KOPT-K1 (cell line): ENCODE measurements around the gene PHLPP1.
"Not testable (repeated sequence)": the region's sequence is repeated elsewhere in the genome, so short reads cannot be mapped to it uniquely, and the experiment has no call there.

Source experiments
- H3K27ac ChIP-seq: fragments of 200-600 bp; sonication (generic); 2 replicates; pipeline ENCODE4 v1.5.1; 2016; ENCODE audit warnings: antibody characterized with exemption, mild to moderate bottlenecking, low read depth, low read length; ENCODE audit not compliant: poor library complexity, severe bottlenecking
- H3K36me3 ChIP-seq: fragments of 200-600 bp; sonication (generic); 2 replicates; pipeline ENCODE4 v1.5.1; 2017; ENCODE audit warnings: antibody characterized with exemption, mild to moderate bottlenecking, low read length, moderate library complexity; ENCODE audit not compliant: insufficient read depth
- H3K9me3 ChIP-seq: fragments of 200-600 bp; sonication (generic); 2 replicates; pipeline ENCODE4 v1.5.1; 2017; ENCODE audit warnings: antibody characterized with exemption, low read length, mild to moderate bottlenecking; ENCODE audit not compliant: insufficient read depth, poor library complexity, severe bottlenecking

PHLPP1 gene

GRCh38 chr18:62715436-62715758 is at the start of gene PHLPP1:
Gene PHLPP1 (plus strand): TSS chr18:62715541. CDS start chr18:62715684, 143 bp downstream.
- no peaks in the 10 kb centered on the region for H3K36me3 ChIP-seq
- no peaks in the 10 kb centered on the region for H3K9me3 ChIP-seq
- H3K27ac ChIP-seq = no peak within 1 kb of the TSS

GRCh38 chr18:62669225-62669624 is 46.1 kb upstream of the PHLPP1 start:
- no peaks in the 10 kb centered on the region for H3K9me3 ChIP-seq
- H3K27ac ChIP-seq = no peak overlapping the region

GRCh38 chr18:62670573-62670972 is 44.8 kb upstream of the PHLPP1 start:
- no peaks in the 10 kb centered on the region for H3K9me3 ChIP-seq
- H3K27ac ChIP-seq = no peak overlapping the region
- H3K36me3 ChIP-seq = no peaks in the 10 kb centered on the region

More at GRCh38 chr18:62669225-62669624, 46.1 kb upstream of the PHLPP1 start:
- no peaks in the 10 kb centered on the region for H3K36me3 ChIP-seq

- no peak overlapping the region for H3K27ac ChIP-seq
- no peaks in the 10 kb centered on the region for H3K36me3 ChIP-seq
- no peaks in the 10 kb centered on the region for H3K9me3 ChIP-seq
These were observed 42.7 kb upstream of the PHLPP1 start for GRCh38 chr18:62672600-62672999.

- Histone ChIP-seq H3K36me3 (no peaks in the 10 kb centered on the region), H3K27ac (no peak overlapping the region), H3K9me3 (no peaks in the 10 kb centered on the region)
These were observed 36.4 kb upstream of the PHLPP1 start for GRCh38 chr18:62678847-62679485.

GRCh38 chr18:62682371-62682770 is 33.0 kb upstream of the PHLPP1 start:
- H3K36me3 ChIP-seq = no peaks in the 10 kb centered on the region
- no peak overlapping the region for H3K27ac ChIP-seq
- no peaks in the 10 kb centered on the region for H3K9me3 ChIP-seq

GRCh38 chr18:62683935-62684334 is 31.4 kb upstream of the PHLPP1 start:
- peaks cover 9% of the 10 kb centered on the region for H3K9me3 ChIP-seq
- H3K27ac ChIP-seq = no peak overlapping the region
- no peaks in the 10 kb centered on the region for H3K36me3 ChIP-seq

- Histone ChIP-seq H3K9me3 (peaks cover 19% of the 10 kb centered on the region), H3K36me3 (no peaks in the 10 kb centered on the region), H3K27ac (no peak overlapping the region)
These were observed 26.5 kb upstream of the PHLPP1 start for GRCh38 chr18:62688743-62689317.

- Histone ChIP-seq H3K36me3 (no peaks in the 10 kb centered on the region), H3K9me3 (peaks cover 19% of the 10 kb centered on the region), H3K27ac (no peak overlapping the region)
These were observed 25.0 kb upstream of the PHLPP1 start for GRCh38 chr18:62690236-62690815.

- H3K36me3 ChIP-seq = no peaks in the 10 kb centered on the region
- H3K27ac ChIP-seq = no peak overlapping the region
- H3K9me3 ChIP-seq = peaks cover 13% of the 10 kb centered on the region
These were observed 21.7 kb upstream of the PHLPP1 start for GRCh38 chr18:62693659-62694058.

GRCh38 chr18:62697636-62698035 is 17.7 kb upstream of the PHLPP1 start:
- Histone ChIP-seq H3K36me3 (no peaks in the 10 kb centered on the region), H3K9me3 (peaks cover 3% of the 10 kb centered on the region), H3K27ac (no peak overlapping the region)

GRCh38 chr18:62702259-62702658 is 13.1 kb upstream of the PHLPP1 start:
- Histone ChIP-seq H3K27ac (no peak overlapping the region), H3K9me3 (peaks cover 3% of the 10 kb centered on the region), H3K36me3 (no peaks in the 10 kb centered on the region)

- not testable (repeated sequence) for H3K36me3 ChIP-seq, H3K9me3 ChIP-seq, H3K27ac ChIP-seq
These were observed 8.5 kb upstream of the PHLPP1 start for GRCh38 chr18:62706879-62707278.

GRCh38 chr18:62709908-62710307 is 5.4 kb upstream of the PHLPP1 start:
- not testable (repeated sequence) for H3K27ac ChIP-seq, H3K36me3 ChIP-seq, H3K9me3 ChIP-seq

- no peaks in the 10 kb centered on the region for H3K9me3 ChIP-seq
- H3K27ac ChIP-seq = no peak overlapping the region
- no peaks in the 10 kb centered on the region for H3K36me3 ChIP-seq
These were observed 4.9 kb upstream of the PHLPP1 start for GRCh38 chr18:62710417-62710816.

- Histone ChIP-seq H3K36me3 (no peaks in the 10 kb centered on the region), H3K27ac (no peak overlapping the region), H3K9me3 (no peaks in the 10 kb centered on the region)
These were observed 3.6 kb upstream of the PHLPP1 start for GRCh38 chr18:62711781-62712180.
